Measurements from ENCODE around the gene SBNO2.

The SBNO2 gene

GRCh38 chr19:1144741-1145140 is 29.3 kb downstream of the SBNO2 start:
- H3K36me3 ChIP-seq (ENCODE audit: insufficient read depth, low read length): peaks cover 23% of the 10 kb centered on the region
- H3K4me2 ChIP-seq (ENCODE audit: insufficient read depth, low read length): no peak overlapping the region
- no peak overlapping the region for H2AFZ ChIP-seq (ENCODE audit: low read depth, low read length)
- no peak overlapping the region for H3K9ac ChIP-seq (ENCODE audit: low read depth, low read length)
- TF ChIP-seq EZH2 (IDR thresholded peaks at IDR 0.05; ENCODE audit: borderline replicate concordance, low read depth, low read length, severe bottlenecking) (no peak), CTCF (IDR thresholded peaks at IDR 0.05; ENCODE audit: borderline replicate concordance, extremely low read depth, low read length, poor library complexity, severe bottlenecking) (no peak)
- 0 out of 2 replicates have a peak, but pooled peaks cover 2% of the 10 kb centered on the region for H4K20me1 ChIP-seq (ENCODE audit: insufficient read depth, low read length)
- DNase-seq (no peak), ATAC-seq (ENCODE audit: insufficient read depth, low read depth) (no peak)
- H3K4me1 ChIP-seq (ENCODE audit: insufficient read depth, low read length): no peaks in the 10 kb centered on the region
- no peak overlapping the region for H3K27ac ChIP-seq (ENCODE audit: low read length)
- no peaks in the 10 kb centered on the region for H3K27me3 ChIP-seq (ENCODE audit: insufficient read depth, low read length, poor library complexity)
- H3K9me3 ChIP-seq (ENCODE audit: insufficient read depth, low read length, severe bottlenecking): no peaks in the 10 kb centered on the region
- H3K4me3 ChIP-seq (ENCODE audit: low read depth in 1 of 2, low read length in 2 of 2): no peak overlapping the region
- no peaks in the 10 kb centered on the region; the same call in 1 of the 2 replicates for H3K79me2 ChIP-seq (ENCODE audit: insufficient read depth, low read length)

- TF ChIP-seq EZH2 (IDR thresholded peaks at IDR 0.05; ENCODE audit: borderline replicate concordance, low read depth, low read length, severe bottlenecking) (no peak), CTCF (IDR thresholded peaks at IDR 0.05; ENCODE audit: borderline replicate concordance, extremely low read depth, low read length, poor library complexity, severe bottlenecking) (no peak)
Observed at GRCh38 chr19:1143828-1144399, 30.2 kb downstream of the SBNO2 start.

GRCh38 chr19:1141944-1142343 is 32.1 kb downstream of the SBNO2 start:
- Histone ChIP-seq H3K4me1 (ENCODE audit: insufficient read depth, low read length) (no peaks in the 10 kb centered on the region), H3K36me3 (ENCODE audit: insufficient read depth, low read length) (peaks cover 20% of the 10 kb centered on the region), H3K4me3 (ENCODE audit: low read depth in 1 of 2, low read length in 2 of 2) (no peak overlapping the region), H3K79me2 (ENCODE audit: insufficient read depth, low read length) (no peaks in the 10 kb centered on the region; the same call in 1 of the 2 replicates), H3K9ac (ENCODE audit: low read depth, low read length) (no peak overlapping the region), H3K27me3 (ENCODE audit: insufficient read depth, low read length, poor library complexity) (no peaks in the 10 kb centered on the region), H4K20me1 (ENCODE audit: insufficient read depth, low read length) (0 out of 2 replicates have a peak, but pooled peaks cover 2% of the 10 kb centered on the region), H2AFZ (ENCODE audit: low read depth, low read length) (no peak overlapping the region), H3K27ac (ENCODE audit: low read length) (no peak overlapping the region), H3K4me2 (ENCODE audit: insufficient read depth, low read length) (no peak overlapping the region), H3K9me3 (ENCODE audit: insufficient read depth, low read length, severe bottlenecking) (no peaks in the 10 kb centered on the region)
- TF ChIP-seq CTCF (IDR thresholded peaks at IDR 0.05; ENCODE audit: borderline replicate concordance, extremely low read depth, low read length, poor library complexity, severe bottlenecking) (no peak), EZH2 (IDR thresholded peaks at IDR 0.05; ENCODE audit: borderline replicate concordance, low read depth, low read length, severe bottlenecking) (no peak)
- ATAC-seq (ENCODE audit: insufficient read depth, low read depth) (no peak), DNase-seq (no peak)

More at GRCh38 chr19:1143828-1144399, 30.2 kb downstream of the SBNO2 start:
- DNase-seq (no peak), ATAC-seq (ENCODE audit: insufficient read depth, low read depth) (no peak)
- no peaks in the 10 kb centered on the region for H3K4me1 ChIP-seq (ENCODE audit: insufficient read depth, low read length)
- no peak overlapping the region for H2AFZ ChIP-seq (ENCODE audit: low read depth, low read length)
- no peak overlapping the region for H3K4me3 ChIP-seq (ENCODE audit: low read depth in 1 of 2, low read length in 2 of 2)
- no peak overlapping the region for H3K4me2 ChIP-seq (ENCODE audit: insufficient read depth, low read length)
- no peaks in the 10 kb centered on the region for H3K9me3 ChIP-seq (ENCODE audit: insufficient read depth, low read length, severe bottlenecking)
- H3K36me3 ChIP-seq (ENCODE audit: insufficient read depth, low read length): peaks cover 23% of the 10 kb centered on the region
- H3K79me2 ChIP-seq (ENCODE audit: insufficient read depth, low read length): no peaks in the 10 kb centered on the region; the same call in 1 of the 2 replicates
- H4K20me1 ChIP-seq (ENCODE audit: insufficient read depth, low read length): 0 out of 2 replicates have a peak, but pooled peaks cover 2% of the 10 kb centered on the region
- H3K27me3 ChIP-seq (ENCODE audit: insufficient read depth, low read length, poor library complexity): no peaks in the 10 kb centered on the region
- H3K27ac ChIP-seq (ENCODE audit: low read length): no peak overlapping the region
- no peak overlapping the region for H3K9ac ChIP-seq (ENCODE audit: low read depth, low read length)
